IMR-90 (cell line): ENCODE measurements around the gene RTL9. TPM values are rescaled to one million over a fixed set of nuclear protein-coding genes. Genes with fewer than 3 reads are reported as not detected.

Source experiments
- ATAC-seq: fragments of 200-7000 bp; cut with Tn5 transposase; 2 replicates; pipeline ENCODE4 v1.9.1; 2020; ENCODE audit warnings: low read depth, mild to moderate bottlenecking, moderate library complexity
- BruUV-seq: library from RNA; stranded (reverse); fragments of 400-500 nt; replicated peaks from 2 replicates; lab custom pipeline; 2021; lab: Mats Ljungman, UMichigan
- CTCF ChIA-PET: fragments of 300-600 bp; formaldehyde crosslinking; extraction: SDS; loops from one replicate; lab custom pipeline; 2021; ENCODE audit warnings: antibody characterized with exemption; lab: Yijun Ruan, JAX
- POLR2A ChIA-PET: fragments of 300-600 bp; sonication (Branson Sonifier 250); formaldehyde crosslinking; loops from one replicate; lab custom pipeline; 2022; ENCODE audit warnings: antibody characterized with exemption; ENCODE audit not compliant: unreplicated experiment; lab: Charles Lee
- DNase-seq: peaks from one replicate; pipeline ENCODE4 v3.0.0; 2013
- H2AFZ ChIP-seq: replicated peaks from 2 replicates; pipeline ENCODE3; 2013; ENCODE audit warnings: low read length, mild to moderate bottlenecking; ENCODE audit not compliant: poor library complexity
- H2AK5ac ChIP-seq: 2 replicates; pipeline ENCODE4 v1.6.1; 2013; ENCODE audit warnings: low read depth, low read length, inconsistent platforms
- H2AK9ac ChIP-seq: replicated peaks from 2 replicates; pipeline ENCODE3; 2013; ENCODE audit warnings: mild to moderate bottlenecking, low read depth, low read length, moderate library complexity; ENCODE audit not compliant: poor library complexity
- H2BK120ac ChIP-seq: 2 replicates; pipeline ENCODE4 v1.6.1; 2013; ENCODE audit warnings: low read depth, low read length, inconsistent platforms
- H2BK15ac ChIP-seq: 3 replicates; pipeline ENCODE4 v1.6.1; 2013; ENCODE audit warnings: low read depth, low read length, inconsistent platforms
- H2BK20ac ChIP-seq: 2 replicates; pipeline ENCODE4 v1.6.1; 2013; ENCODE audit warnings: low read depth, mild to moderate bottlenecking, inconsistent platforms, low read length, moderate library complexity
- H2BK5ac ChIP-seq: 2 replicates; pipeline ENCODE4 v1.6.1; 2013; ENCODE audit warnings: mild to moderate bottlenecking, low read depth, low read length, inconsistent platforms; ENCODE audit not compliant: poor library complexity, severe bottlenecking
- H3K14ac ChIP-seq: replicated peaks from 2 replicates; pipeline ENCODE4 v1.6.1; 2013; ENCODE audit warnings: low read depth, low read length, inconsistent platforms
- H3K18ac ChIP-seq: 2 replicates; pipeline ENCODE4 v1.6.1; 2013; ENCODE audit warnings: low read depth, low read length, control low read depth
- H3K23ac ChIP-seq: 2 replicates; pipeline ENCODE4 v1.6.1; 2013; ENCODE audit warnings: low read depth, low read length, inconsistent platforms
- H3K27ac ChIP-seq: 2 replicates; pipeline ENCODE4 v1.5.1; 2013; ENCODE audit warnings: mild to moderate bottlenecking, control low read depth, low read length; ENCODE audit not compliant: insufficient read depth
- H3K27me3 ChIP-seq: 2 replicates; pipeline ENCODE4 v1.6.1; 2013; ENCODE audit warnings: low read length; ENCODE audit not compliant: control insufficient read depth, insufficient read depth
- H3K36me3 ChIP-seq: 2 replicates; pipeline ENCODE4 v1.6.1; 2013; ENCODE audit warnings: low read length, mixed read lengths; ENCODE audit not compliant: control insufficient read depth, insufficient read depth
- H3K4ac ChIP-seq: 2 replicates; pipeline ENCODE4 v1.6.1; 2013; ENCODE audit warnings: low read depth, low read length, inconsistent platforms
- H3K4me1 ChIP-seq: 2 replicates; pipeline ENCODE4 v1.6.1; 2013; ENCODE audit warnings: low read length, mixed read lengths; ENCODE audit not compliant: control insufficient read depth, insufficient read depth
- H3K4me2 ChIP-seq: 2 replicates; pipeline ENCODE4 v1.6.1; 2013; ENCODE audit warnings: low read depth, mild to moderate bottlenecking, control low read depth, low read length, moderate library complexity
- H3K4me3 ChIP-seq: 2 replicates; pipeline ENCODE4 v1.5.1; 2013; ENCODE audit warnings: low read depth, mild to moderate bottlenecking, control low read depth, low read length, moderate library complexity; ENCODE audit not compliant: insufficient read depth
- H3K56ac ChIP-seq: 2 replicates; pipeline ENCODE4 v1.6.1; 2013; ENCODE audit warnings: low read length, inconsistent platforms; ENCODE audit not compliant: insufficient read depth; ENCODE audit errors: extremely low read depth
- H3K79me1 ChIP-seq, 2 experiments: 2 replicates each; pipeline ENCODE4 v1.6.1; 2013; ENCODE audit warnings: low read length in 2 of 2, inconsistent platforms in 1 of 2, low read depth in 1 of 2
- H3K9ac ChIP-seq: 2 replicates; pipeline ENCODE4 v1.6.1; 2013; ENCODE audit warnings: low read depth, low read length, control low read depth
- H3K9me1 ChIP-seq: 2 replicates; pipeline ENCODE4 v1.6.1; 2013; ENCODE audit warnings: low read length, inconsistent platforms; ENCODE audit not compliant: insufficient read depth
- H3K9me3 ChIP-seq: 2 replicates; pipeline ENCODE4 v1.6.1; 2013; ENCODE audit warnings: low read length; ENCODE audit not compliant: control insufficient read depth, insufficient read depth
- H4K20me1 ChIP-seq: 2 replicates; pipeline ENCODE4 v1.6.1; 2013; ENCODE audit warnings: low read length, inconsistent platforms; ENCODE audit not compliant: insufficient read depth
- H4K5ac ChIP-seq: 2 replicates; pipeline ENCODE4 v1.6.1; 2013; ENCODE audit warnings: mild to moderate bottlenecking, low read depth, low read length, control low read depth
- H4K8ac ChIP-seq, 2 experiments: 2 replicates each; pipeline ENCODE4 v1.6.1; 2013; ENCODE audit warnings: low read depth in 2 of 2, low read length in 2 of 2, control low read depth in 1 of 2, inconsistent platforms in 1 of 2
- H4K91ac ChIP-seq: 2 replicates; pipeline ENCODE4 v1.6.1; 2013; ENCODE audit warnings: low read depth, low read length, inconsistent platforms; ENCODE audit not compliant: insufficient read depth
- CTCF ChIP-seq: conservative IDR thresholded peaks from 2 replicates; pipeline ENCODE4 v1.5.1; 2012; ENCODE audit warnings: mild to moderate bottlenecking, low read depth, low read length, improper control_type of control experiment
- MAFK ChIP-seq: IDR thresholded peaks from 2 replicates; pipeline ENCODE4 v1.6.1; 2012; ENCODE audit warnings: low read depth, low read length, improper control_type of control experiment
- POLR2A ChIP-seq: IDR thresholded peaks from 2 replicates; pipeline ENCODE4 v1.6.1; 2012; ENCODE audit warnings: mild to moderate bottlenecking, low read depth, low read length
- WGBS, 2 experiments: methylation state at CpG; one replicate each; pipeline versions ENCODE4 v1.1.5 to v1.1.7; 2013; ENCODE audit warnings: missing lambda C conversion rate in 2 of 2; ENCODE audit not compliant: insufficient read length in 1 of 2; ENCODE audit errors: extremely low coverage in 2 of 2; 5-methylcytosine and 5-hydroxymethylcytosine counted together
- dilution Hi-C: fragments of 300-500 bp; cut with HindIII; formaldehyde crosslinking; loops from one replicate; pipeline ENCODE4 v1.14.3; 2018; ENCODE audit warnings: low sequenced_read_pairs; ENCODE audit not compliant: unreplicated experiment
- in situ Hi-C: fragments of 300-500 bp; cut with MboI; formaldehyde crosslinking; loops from 3 replicates; pipeline ENCODE4 v1.14.3; 2019; ENCODE audit warnings: low sequenced_read_pairs, inconsistent platforms, mixed read lengths
- intact Hi-C: fragments of 100-400 bp; cut with micrococcal nuclease; formaldehyde crosslinking; loops from 2 replicates; pipeline ENCODE4 v1.10.0; 2022
- polyA plus RNA-seq, 3 experiments: library from polyadenylated mRNA; depleted of rRNA; stranded (reverse); fragments of >200 nt; gene quantifications; 2 replicates each; pipeline ENCODE4 v1.2.3, GENCODE V29; 2012; ENCODE audit warnings: low replicate concordance in 1 of 3
- total RNA-seq: library from RNA; depleted of rRNA; stranded (reverse); fragments of >200 nt; gene quantifications from 2 replicates; pipeline ENCODE4 v1.2.3, GENCODE V29; 2012
- TF ChIP-seq, protein P1 (sequence below): fragments of 150-350 bp; IDR thresholded peaks from 2 replicates; pipeline ENCODE4 v1.6.1; 2017; ENCODE audit warnings: mild to moderate bottlenecking, antibody characterized with exemption, low read length, low read depth

RTL9 gene
- total and polyA plus RNA-seq, 2 of the 4 experiments (the other 2 are of a cell fraction), result 0.26 to 0.90 TPM

GRCh38 chrX:110399966-110400365, 41.3 kb downstream of the RTL9 start:
- no peak overlapping the region for H3K23ac ChIP-seq
- H4K20me1 ChIP-seq, result no peaks in the 10 kb centered on the region
- no peak overlapping the region for H2AK9ac ChIP-seq
- no peak overlapping the region for H3K4me2 ChIP-seq
- H3K14ac ChIP-seq, result no peak overlapping the region
- ChIA-PET POLR2A (no interaction called here), CTCF (no interaction called here)
- no peak for TF ChIP-seq POLR2A
- TF ChIP-seq CTCF, result no peak
- TF ChIP-seq, protein P1, sequence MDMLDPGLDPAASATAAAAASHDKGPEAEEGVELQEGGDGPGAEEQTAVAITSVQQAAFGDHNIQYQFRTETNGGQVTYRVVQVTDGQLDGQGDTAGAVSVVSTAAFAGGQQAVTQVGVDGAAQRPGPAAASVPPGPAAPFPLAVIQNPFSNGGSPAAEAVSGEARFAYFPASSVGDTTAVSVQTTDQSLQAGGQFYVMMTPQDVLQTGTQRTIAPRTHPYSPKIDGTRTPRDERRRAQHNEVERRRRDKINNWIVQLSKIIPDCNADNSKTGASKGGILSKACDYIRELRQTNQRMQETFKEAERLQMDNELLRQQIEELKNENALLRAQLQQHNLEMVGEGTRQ, result no peak
- no peak for TF ChIP-seq MAFK
- no peak overlapping the region for H2AFZ ChIP-seq
- H3K9me3 ChIP-seq, result no peaks in the 10 kb centered on the region
- no peak overlapping the region for H2BK20ac ChIP-seq
- no peaks in the 10 kb centered on the region for H3K36me3 ChIP-seq
- no peak for DNase-seq
- peaks cover 10% of the 10 kb centered on the region for H3K9me1 ChIP-seq
- ATAC-seq, result no peak
- H3K27me3 ChIP-seq, result peaks cover 2% of the 10 kb centered on the region; the same call in 1 of the 2 replicates
- no peak overlapping the region for H2BK5ac ChIP-seq
- H3K4me1 ChIP-seq, result peaks cover 12% of the 10 kb centered on the region
- no peak overlapping the region for H4K91ac ChIP-seq
- intact Hi-C loops, result no loop called here
- no peak overlapping the region for H3K9ac ChIP-seq
- dilution Hi-C loops, result no loop called here
- H3K27ac ChIP-seq, result no peak overlapping the region
- H3K4ac ChIP-seq, result no peak overlapping the region
- H4K8ac ChIP-seq, result no peak overlapping the region
- whole genome bisulfite sequencing, 2 experiments, result no CpG with 5 or more reads among the region's 3 CpGs
- no peak overlapping the region for H2AK5ac ChIP-seq
- no peak overlapping the region for H2BK15ac ChIP-seq
- in situ Hi-C loops, result loop anchor here (25.0 kb wide), 2 partner anchors 488 to 688 kb away; no protein-coding TSS in a partner anchor
- no peak overlapping the region for H3K18ac ChIP-seq
- no peak overlapping the region for H2BK120ac ChIP-seq
- H3K79me1 ChIP-seq, result peaks cover 0 to 4% of the 10 kb centered on the region in 2 experiments; a peak in 1 of 4 replicates
- H3K4me3 ChIP-seq, result no peak overlapping the region
- H3K56ac ChIP-seq, result no peak overlapping the region
- no TSS peak for BruUV-seq
- H4K5ac ChIP-seq, result no peak overlapping the region
